Measurements from ENCODE around the gene TPRN. TPM values are rescaled to one million over a fixed set of nuclear protein-coding genes. Genes with fewer than 3 reads are reported as not detected.

TPRN gene
- total and polyA plus RNA-seq, 2 of the 4 experiments (the other 2 are of a cell fraction) = 1.8 to 5.3 TPM

DNA sequence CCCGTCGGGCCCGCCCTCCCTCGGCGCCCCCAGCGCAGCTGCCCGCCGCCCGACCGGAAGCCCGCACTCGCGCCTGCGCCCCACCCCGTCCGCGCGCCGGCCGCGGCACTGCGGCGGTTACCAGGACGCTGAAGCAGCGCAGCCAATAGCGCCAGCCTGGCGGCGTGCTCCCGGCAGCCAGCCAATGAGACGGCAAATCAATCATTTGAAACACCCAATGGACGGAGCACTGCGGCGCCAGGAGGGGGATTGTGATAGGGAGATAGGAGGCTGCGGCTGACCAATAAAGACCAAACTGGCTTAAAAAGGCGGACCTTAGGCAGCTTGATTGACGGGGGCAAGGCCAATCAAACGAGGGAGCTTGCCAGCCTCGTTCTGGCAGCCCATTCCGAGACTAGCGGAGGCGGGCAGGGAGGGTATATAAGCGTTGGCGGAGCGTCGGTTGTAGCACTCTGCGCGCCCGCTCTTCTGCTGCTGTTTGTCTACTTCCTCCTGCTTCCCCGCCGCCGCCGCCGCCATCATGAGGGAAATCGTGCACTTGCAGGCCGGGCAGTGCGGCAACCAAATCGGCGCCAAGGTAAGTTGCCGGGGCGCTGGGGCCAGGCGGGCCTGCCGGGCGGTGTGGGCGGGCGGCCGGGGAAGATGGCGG lies 40.4 kb upstream of the TPRN start, which contains the start of gene TUBB4B:
TUBB4B (plus strand) TSS at position 447 of the 649 bp plus-strand sequence; CDS start at position 521, 74 bp downstream.
- Histone ChIP-seq H2BK5ac (ENCODE audit: low read depth, low read length, poor library complexity, severe bottlenecking) (peak within 1 kb of the TSS; percentile 81), H2BK120ac (ENCODE audit: low read depth, low read length) (peak within 1 kb of the TSS; percentile 43), H4K91ac (ENCODE audit: insufficient read depth, low read depth, low read length) (peak within 1 kb of the TSS; percentile 76), H2AK9ac (replicated peaks; ENCODE audit: low read depth, low read length, poor library complexity) (peak within 1 kb of the TSS; percentile 97), H4K20me1 (ENCODE audit: insufficient read depth, low read length) (peaks cover 38% of the 10 kb centered on the region), H2AK5ac (ENCODE audit: low read depth, low read length) (peak within 1 kb of the TSS; percentile 94), H3K9me1 (ENCODE audit: insufficient read depth, low read length) (peaks cover 4% of the 10 kb centered on the region), H3K79me1 (ENCODE audit: low read depth in 1 of 2, low read length in 2 of 2) (peaks cover 12 to 55% of the 10 kb centered on the region in 2 experiments; a peak in 3 of 4 replicates), H3K9me3 (ENCODE audit: control insufficient read depth, insufficient read depth, low read length) (no peaks in the 10 kb centered on the region), H2AFZ (replicated peaks; ENCODE audit: low read length, poor library complexity) (peak within 1 kb of the TSS; percentile 91), H3K27me3 (ENCODE audit: control insufficient read depth, insufficient read depth, low read length) (no peaks in the 10 kb centered on the region), H3K9ac (ENCODE audit: low read depth, low read length) (peak within 1 kb of the TSS; percentile 90), H3K14ac (replicated peaks; ENCODE audit: low read depth, low read length) (peak within 1 kb of the TSS; percentile 91), H3K36me3 (ENCODE audit: control insufficient read depth, insufficient read depth, low read length) (peaks cover 19% of the 10 kb centered on the region), H4K5ac (ENCODE audit: low read depth, low read length) (peak within 1 kb of the TSS; percentile 10), H3K4me1 (ENCODE audit: control insufficient read depth, insufficient read depth, low read length) (peaks cover 9% of the 10 kb centered on the region; the same call in 1 of the 2 replicates), H3K4me2 (ENCODE audit: low read depth, low read length) (peak within 1 kb of the TSS; percentile 94), H3K27ac (ENCODE audit: insufficient read depth, low read length) (peak within 1 kb of the TSS; percentile 91), H3K4me3 (ENCODE audit: insufficient read depth, low read depth, low read length) (peak within 1 kb of the TSS; percentile 59), H2BK20ac (ENCODE audit: low read depth, low read length) (no peak within 1 kb of the TSS), H2BK15ac (ENCODE audit: low read depth, low read length) (no peak within 1 kb of the TSS), H3K23ac (ENCODE audit: low read depth, low read length) (peak within 1 kb of the TSS; percentile 94), H3K56ac (ENCODE audit: extremely low read depth, insufficient read depth, low read length) (peak within 1 kb of the TSS; percentile 77), H3K4ac (ENCODE audit: low read depth, low read length) (peak within 1 kb of the TSS; percentile 87), H3K18ac (ENCODE audit: low read depth, low read length) (no peak within 1 kb of the TSS; the same call in 1 of the 2 replicates), H4K8ac (ENCODE audit: low read depth in 2 of 2, low read length in 2 of 2) (peak within 1 kb of the TSS; percentile 36 to 77; a peak in 2 of 4 replicates)
- no TSS peak for BruUV-seq (replicated peaks)
- dilution Hi-C loops (cut with HindIII; ENCODE audit: low sequenced_read_pairs, unreplicated experiment) (no loop called here), in situ Hi-C loops (cut with MboI; ENCODE audit: low sequenced_read_pairs) (no loop called here), intact Hi-C loops (cut with micrococcal nuclease) (no loop called here)
- ATAC-seq (ENCODE audit: low read depth) = peak; percentile 81
- CTCF ChIA-PET = no interaction called here
- no peak for TF ChIP-seq BHLHE40 (IDR thresholded peaks at IDR 0.05; ENCODE audit: low read depth, low read length)
- no peak for TF ChIP-seq RCOR1 (IDR thresholded peaks at IDR 0.05; ENCODE audit: insufficient replicate concordance, low read length)
- TF ChIP-seq, protein P1, sequence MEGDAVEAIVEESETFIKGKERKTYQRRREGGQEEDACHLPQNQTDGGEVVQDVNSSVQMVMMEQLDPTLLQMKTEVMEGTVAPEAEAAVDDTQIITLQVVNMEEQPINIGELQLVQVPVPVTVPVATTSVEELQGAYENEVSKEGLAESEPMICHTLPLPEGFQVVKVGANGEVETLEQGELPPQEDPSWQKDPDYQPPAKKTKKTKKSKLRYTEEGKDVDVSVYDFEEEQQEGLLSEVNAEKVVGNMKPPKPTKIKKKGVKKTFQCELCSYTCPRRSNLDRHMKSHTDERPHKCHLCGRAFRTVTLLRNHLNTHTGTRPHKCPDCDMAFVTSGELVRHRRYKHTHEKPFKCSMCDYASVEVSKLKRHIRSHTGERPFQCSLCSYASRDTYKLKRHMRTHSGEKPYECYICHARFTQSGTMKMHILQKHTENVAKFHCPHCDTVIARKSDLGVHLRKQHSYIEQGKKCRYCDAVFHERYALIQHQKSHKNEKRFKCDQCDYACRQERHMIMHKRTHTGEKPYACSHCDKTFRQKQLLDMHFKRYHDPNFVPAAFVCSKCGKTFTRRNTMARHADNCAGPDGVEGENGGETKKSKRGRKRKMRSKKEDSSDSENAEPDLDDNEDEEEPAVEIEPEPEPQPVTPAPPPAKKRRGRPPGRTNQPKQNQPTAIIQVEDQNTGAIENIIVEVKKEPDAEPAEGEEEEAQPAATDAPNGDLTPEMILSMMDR (conservative IDR thresholded peaks at IDR 0.05; ENCODE audit: low read depth, low read length) = 0 out of 2 replicates have a peak, but pooled peaks have one; percentile 5
- TF ChIP-seq, protein P2, sequence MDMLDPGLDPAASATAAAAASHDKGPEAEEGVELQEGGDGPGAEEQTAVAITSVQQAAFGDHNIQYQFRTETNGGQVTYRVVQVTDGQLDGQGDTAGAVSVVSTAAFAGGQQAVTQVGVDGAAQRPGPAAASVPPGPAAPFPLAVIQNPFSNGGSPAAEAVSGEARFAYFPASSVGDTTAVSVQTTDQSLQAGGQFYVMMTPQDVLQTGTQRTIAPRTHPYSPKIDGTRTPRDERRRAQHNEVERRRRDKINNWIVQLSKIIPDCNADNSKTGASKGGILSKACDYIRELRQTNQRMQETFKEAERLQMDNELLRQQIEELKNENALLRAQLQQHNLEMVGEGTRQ (IDR thresholded peaks at IDR 0.05; ENCODE audit: low read depth, low read length) = peak; percentile 8; the same call in 1 of the 2 replicates
- TF ChIP-seq RAD21 (IDR thresholded peaks at IDR 0.05; ENCODE audit: low read length) = no peak
- peak; percentile 46; the same call in 1 of the 2 replicates for TF ChIP-seq CHD1 (IDR thresholded peaks at IDR 0.05; ENCODE audit: low read depth, low read length)
- peak; percentile 71; the same call in 1 of the 2 replicates for TF ChIP-seq MXI1 (IDR thresholded peaks at IDR 0.05; ENCODE audit: borderline replicate concordance, low read depth, low read length)
- peak; percentile 93 for TF ChIP-seq FOS (IDR thresholded peaks at IDR 0.05; ENCODE audit: low read depth, low read length)
- TF ChIP-seq POLR2A (IDR thresholded peaks at IDR 0.05; ENCODE audit: low read depth, low read length) = peak; percentile 100
- peak; percentile 5; the same call in 1 of the 2 replicates for TF ChIP-seq RFX5 (IDR thresholded peaks at IDR 0.05; ENCODE audit: low read depth, low read length)
- POLR2A ChIA-PET (ENCODE audit: unreplicated experiment) = interaction anchor here (0.5 to 0.9 kb wide), 8 partner anchors 14 to 117 kb away, joined by 3 to 5 read pairs (median 4); partner anchors contain the start of genes NELFB and RNF208
- WGBS, 2 experiments (ENCODE audit: extremely low coverage in 2 of 2, insufficient read length in 1 of 2) = 1% methylated on average over 16 of the region's 67 CpGs; no CpG with 5 or more reads in 1 of the 2 experiments
- peak; percentile 100 for DNase-seq
